AG04449 (cell line): Measurements from ENCODE around the gene TMEM43.

Experiments
- CTCF ChIA-PET: fragments of 350-600 bp; formaldehyde crosslinking; extraction: SDS; loops from one replicate; lab custom pipeline; 2021; ENCODE audit warnings: antibody characterized with exemption; lab: Yijun Ruan, JAX
- POLR2A ChIA-PET: fragments of 400-600, 350-600 bp; formaldehyde crosslinking; extraction: SDS; loops from one replicate; lab custom pipeline; 2020; ENCODE audit warnings: antibody characterized with exemption, inconsistent platforms; lab: Yijun Ruan, JAX
- DNase-seq: peaks from one replicate; pipeline ENCODE4 v3.0.0-alpha.2; 2010; ENCODE audit warnings: low read depth, low spot score
- H3K4me3 ChIP-seq: 2 replicates; pipeline ENCODE4 v1.5.1; 2011; ENCODE audit warnings: low read depth, mild to moderate bottlenecking, control low read depth, low read length
- CTCF ChIP-seq: IDR thresholded peaks from one replicate; pipeline ENCODE4 v1.5.1; 2011; ENCODE audit warnings: mild to moderate bottlenecking, moderate library complexity, low read length, control low read depth, inconsistent platforms; ENCODE audit not compliant: insufficient read depth; ENCODE audit errors: missing control alignments

TMEM43 gene

GRCh38 chr3:14130230-14130629 is 5.4 kb downstream of the TMEM43 start:
- no peak for TF ChIP-seq CTCF
- DNase-seq, result no peak
- no peak overlapping the region for H3K4me3 ChIP-seq
- CTCF ChIA-PET, result interaction anchor here (0.8 to 1.4 kb wide), 2 partner anchors 73 to 234 kb away, joined by 3 to 5 read pairs; no protein-coding TSS in a partner anchor
- POLR2A ChIA-PET, result no interaction called here

- no peak for DNase-seq
- H3K4me3 ChIP-seq, result no peak overlapping the region
- POLR2A ChIA-PET, result no interaction called here
- no peak for TF ChIP-seq CTCF
- CTCF ChIA-PET, result interaction anchor here (0.8 to 1.4 kb wide), 2 partner anchors 73 to 234 kb away, joined by 3 to 5 read pairs; no protein-coding TSS in a partner anchor
Measured at GRCh38 chr3:14130707-14131106, 5.9 kb downstream of the TMEM43 start.

GRCh38 chr3:14131134-14131533 is 6.3 kb downstream of the TMEM43 start:
- no peak overlapping the region for H3K4me3 ChIP-seq
- no peak for DNase-seq
- ChIA-PET POLR2A (no interaction called here), CTCF (interaction anchor here (1.4 kb wide), 1 partner anchor 235 kb away, joined by 5 read pairs; no protein-coding TSS in a partner anchor)
- no peak for TF ChIP-seq CTCF

GRCh38 chr3:14132120-14132519 is 7.3 kb downstream of the TMEM43 start:
- ChIA-PET POLR2A (no interaction called here), CTCF (no interaction called here)
- no peak overlapping the region for H3K4me3 ChIP-seq
- TF ChIP-seq CTCF, result no peak
- no peak for DNase-seq

GRCh38 chr3:14132689-14133088 is 7.8 kb downstream of the TMEM43 start:
- CTCF ChIA-PET, result no interaction called here
- no peak for DNase-seq
- TF ChIP-seq CTCF, result no peak
- H3K4me3 ChIP-seq, result no peak overlapping the region
- POLR2A ChIA-PET, result no interaction called here

- H3K4me3 ChIP-seq, result no peak overlapping the region
- no peak for TF ChIP-seq CTCF
- POLR2A ChIA-PET, result interaction anchor here (2.9 kb wide), 1 partner anchor 8 kb away, joined by 11 read pairs; the partner anchor contains the start of genes CHCHD4 and TMEM43
- no peak for DNase-seq
- CTCF ChIA-PET, result interaction anchor here (0.6 to 2.5 kb wide), 2 partner anchors 8 to 9 kb away, joined by 3 to 11 read pairs; partner anchors contain the start of genes CHCHD4 and TMEM43
Measured at GRCh38 chr3:14133188-14133800, 8.4 kb downstream of the TMEM43 start.
